Loucy (cell line): ENCODE results near the gene PHF21B.

Experiments
- EZH2phosphoT487 ChIP-seq: fragments of 200-600 bp; IDR thresholded peaks from 2 replicates; pipeline ENCODE4 v1.6.1; 2018; ENCODE audit warnings: antibody characterized with exemption, mild to moderate bottlenecking, moderate library complexity, borderline replicate concordance
- TF ChIP-seq, protein P1 (sequence below): fragments of 200-600 bp; sonication (generic); conservative IDR thresholded peaks from 2 replicates; pipeline ENCODE4 v1.5.1; 2014; ENCODE audit warnings: mild to moderate bottlenecking, antibody characterized with exemption, low read length

DNA sequence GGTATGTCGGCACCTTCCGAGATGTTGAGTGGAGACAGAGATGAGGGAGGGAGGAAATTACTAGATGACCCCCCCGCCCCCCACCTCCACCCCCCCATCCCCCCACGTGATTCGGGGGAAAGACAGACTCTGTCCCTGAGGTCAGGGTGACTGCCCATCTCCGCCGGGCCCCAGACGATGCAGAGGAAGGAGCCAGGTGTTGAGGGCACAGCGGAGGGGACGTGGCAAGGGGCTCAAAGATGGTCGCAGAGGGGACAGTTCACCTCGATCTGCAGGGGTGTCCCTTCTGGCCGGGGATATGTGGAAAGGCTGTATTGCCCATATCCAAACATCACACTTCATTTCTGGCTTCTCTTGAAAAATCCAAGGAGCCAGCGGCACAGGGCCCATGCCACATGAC, 14.1 kb downstream of the PHF21B start:
- TF ChIP-seq, protein P1, sequence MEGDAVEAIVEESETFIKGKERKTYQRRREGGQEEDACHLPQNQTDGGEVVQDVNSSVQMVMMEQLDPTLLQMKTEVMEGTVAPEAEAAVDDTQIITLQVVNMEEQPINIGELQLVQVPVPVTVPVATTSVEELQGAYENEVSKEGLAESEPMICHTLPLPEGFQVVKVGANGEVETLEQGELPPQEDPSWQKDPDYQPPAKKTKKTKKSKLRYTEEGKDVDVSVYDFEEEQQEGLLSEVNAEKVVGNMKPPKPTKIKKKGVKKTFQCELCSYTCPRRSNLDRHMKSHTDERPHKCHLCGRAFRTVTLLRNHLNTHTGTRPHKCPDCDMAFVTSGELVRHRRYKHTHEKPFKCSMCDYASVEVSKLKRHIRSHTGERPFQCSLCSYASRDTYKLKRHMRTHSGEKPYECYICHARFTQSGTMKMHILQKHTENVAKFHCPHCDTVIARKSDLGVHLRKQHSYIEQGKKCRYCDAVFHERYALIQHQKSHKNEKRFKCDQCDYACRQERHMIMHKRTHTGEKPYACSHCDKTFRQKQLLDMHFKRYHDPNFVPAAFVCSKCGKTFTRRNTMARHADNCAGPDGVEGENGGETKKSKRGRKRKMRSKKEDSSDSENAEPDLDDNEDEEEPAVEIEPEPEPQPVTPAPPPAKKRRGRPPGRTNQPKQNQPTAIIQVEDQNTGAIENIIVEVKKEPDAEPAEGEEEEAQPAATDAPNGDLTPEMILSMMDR: no peak
- TF ChIP-seq EZH2phosphoT487: no peak
